ENCODE data around the gene ADM. TPM values are rescaled to one million over a fixed set of nuclear protein-coding genes. Genes with fewer than 3 reads are reported as not detected.
A peak's percentile ranks its signal among the peaks of the same experiment; 100 is the strongest.

Gene ADM
- polyA plus RNA-seq, 3 donors: 9.5 to 224 (median 20.0) TPM

DNA sequence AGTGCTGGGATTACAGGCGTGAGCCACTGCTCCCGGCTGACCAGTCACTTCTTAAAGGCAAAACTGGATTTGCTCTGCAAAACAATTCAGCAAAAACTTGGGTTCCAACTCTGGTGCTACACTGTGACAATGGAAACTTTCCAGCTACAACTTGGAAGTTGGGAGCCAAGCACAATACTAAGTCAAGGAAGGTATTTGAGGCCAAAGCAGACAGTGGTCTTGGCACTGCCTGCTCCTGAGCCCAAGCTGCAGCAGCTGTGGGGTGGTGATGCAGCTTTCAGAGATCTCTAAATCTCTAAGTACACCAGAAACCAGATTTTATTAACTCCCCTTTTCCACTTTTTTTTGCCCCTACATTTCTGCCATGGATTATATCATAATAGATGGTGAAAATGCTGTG is 17.5 kb downstream of the ADM start:
- no peak for DNase-seq
- Histone ChIP-seq H4K20me1 (ENCODE audit: insufficient read depth, low read length) (no peaks in the 10 kb centered on the region), H3K4me1 (ENCODE audit: control insufficient read depth in 1 of 2, insufficient read depth in 2 of 2, low read length in 2 of 2) (peaks cover 13 to 16% of the 10 kb centered on the region in 2 donors), H3K9ac (ENCODE audit: insufficient read depth, low read length, poor library complexity, severe bottlenecking) (no peak overlapping the region), H3K4me2 (replicated peaks; ENCODE audit: extremely low read depth, low read length, poor library complexity, severe bottlenecking) (no peak overlapping the region), H3K79me2 (ENCODE audit: insufficient read depth, low read length) (no peaks in the 10 kb centered on the region), H3K4me3 (replicated peaks in 1 of 3; ENCODE audit: low read depth in 2 of 3, low read length in 3 of 3) (no peak overlapping the region), H3K36me3 (replicated peaks in 1 of 2; ENCODE audit: control insufficient read depth in 1 of 2, insufficient read depth in 2 of 2, low read length in 2 of 2) (no peaks in the 10 kb centered on the region), H3K27me3 (ENCODE audit: control insufficient read depth in 2 of 2, insufficient read depth in 2 of 2, low read length in 2 of 2) (no peaks in the 10 kb centered on the region), H3K27ac (ENCODE audit: low read depth in 1 of 2, low read length in 2 of 2) (no peak overlapping the region), H2AFZ (ENCODE audit: insufficient read depth, low read depth, low read length, poor library complexity, severe bottlenecking) (no peak overlapping the region), H3K9me3 (replicated peaks in 1 of 2; ENCODE audit: control insufficient read depth in 1 of 2, insufficient read depth in 1 of 2, low read length in 2 of 2) (no peaks in the 10 kb centered on the region)
- peaks cover 20% of the 10 kb centered on the region for H3K4me1 Mint-ChIP-seq
- H3K9me3 Mint-ChIP-seq: peaks cover 0 to 2% (median 0%) of the 10 kb centered on the region in 7 donors
- no peak overlapping the region for H3K4me3 Mint-ChIP-seq
- no peaks in the 10 kb centered on the region for H3K36me3 Mint-ChIP-seq
- H3K27me3 Mint-ChIP-seq (ENCODE audit: low read depth in 3 of 3): peaks cover 0 to 7% (median 0%) of the 10 kb centered on the region in 3 donors
- WGBS (ENCODE audit: insufficient coverage): 100% methylated on average over 2 of the region's 2 CpGs
- TF ChIP-seq, protein P1, sequence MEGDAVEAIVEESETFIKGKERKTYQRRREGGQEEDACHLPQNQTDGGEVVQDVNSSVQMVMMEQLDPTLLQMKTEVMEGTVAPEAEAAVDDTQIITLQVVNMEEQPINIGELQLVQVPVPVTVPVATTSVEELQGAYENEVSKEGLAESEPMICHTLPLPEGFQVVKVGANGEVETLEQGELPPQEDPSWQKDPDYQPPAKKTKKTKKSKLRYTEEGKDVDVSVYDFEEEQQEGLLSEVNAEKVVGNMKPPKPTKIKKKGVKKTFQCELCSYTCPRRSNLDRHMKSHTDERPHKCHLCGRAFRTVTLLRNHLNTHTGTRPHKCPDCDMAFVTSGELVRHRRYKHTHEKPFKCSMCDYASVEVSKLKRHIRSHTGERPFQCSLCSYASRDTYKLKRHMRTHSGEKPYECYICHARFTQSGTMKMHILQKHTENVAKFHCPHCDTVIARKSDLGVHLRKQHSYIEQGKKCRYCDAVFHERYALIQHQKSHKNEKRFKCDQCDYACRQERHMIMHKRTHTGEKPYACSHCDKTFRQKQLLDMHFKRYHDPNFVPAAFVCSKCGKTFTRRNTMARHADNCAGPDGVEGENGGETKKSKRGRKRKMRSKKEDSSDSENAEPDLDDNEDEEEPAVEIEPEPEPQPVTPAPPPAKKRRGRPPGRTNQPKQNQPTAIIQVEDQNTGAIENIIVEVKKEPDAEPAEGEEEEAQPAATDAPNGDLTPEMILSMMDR (IDR thresholded peaks at IDR 0.05): no peak
- peak overlapping the region in 4 of 7 donors; percentile 31 to 75 (median 60) for H3K27ac Mint-ChIP-seq
- intact Hi-C loops (cut with micrococcal nuclease): loop anchor here (5.0 to 10.0 kb wide), 4 partner anchors 110 to 565 kb away; no protein-coding TSS in a partner anchor

DNA sequence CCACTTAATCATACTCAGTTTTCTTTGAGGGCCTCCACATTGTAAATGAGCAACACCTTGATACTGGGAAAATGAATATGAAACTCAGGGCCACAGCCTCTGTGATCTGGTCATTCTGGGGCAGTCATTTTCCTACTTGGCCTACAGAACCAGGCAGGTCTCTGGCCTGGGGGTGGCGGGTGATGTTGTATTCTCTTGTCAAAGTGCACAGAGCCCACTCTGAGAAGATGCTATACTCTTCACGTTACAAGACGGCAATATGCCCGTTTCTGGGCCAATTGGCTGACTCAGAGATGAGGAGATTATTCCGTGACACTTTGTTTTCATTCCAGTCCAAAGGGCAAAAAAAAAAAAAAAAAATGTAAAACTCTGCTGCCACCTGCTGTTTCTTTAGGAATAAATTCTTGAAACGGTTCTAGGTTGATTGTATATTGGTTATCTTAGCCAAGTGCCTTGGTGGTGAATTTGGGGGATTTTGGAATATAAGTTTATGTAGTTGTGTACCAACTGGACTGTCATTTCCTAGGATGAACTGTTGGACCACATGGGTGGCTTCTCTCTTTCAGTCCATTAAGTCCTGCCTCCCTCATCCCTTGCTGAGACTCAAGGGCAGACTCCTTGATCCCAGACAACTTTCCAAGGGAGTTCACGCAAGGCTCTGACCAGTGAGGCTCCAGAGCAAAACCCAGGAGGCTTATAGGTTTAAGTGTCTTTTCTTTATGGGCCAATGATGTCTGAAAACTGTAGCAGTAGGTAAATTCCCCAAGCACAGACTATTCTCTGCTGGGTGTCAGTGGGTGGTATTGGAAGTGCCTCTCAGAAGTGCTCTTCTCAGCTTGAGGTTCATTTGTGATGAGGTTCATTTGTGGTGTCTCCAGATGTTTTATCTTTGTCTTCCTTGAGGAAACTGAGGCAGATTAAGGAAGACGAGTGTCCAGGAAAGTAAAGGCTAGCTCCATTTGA is 18.2 kb downstream of the ADM start:
- Mint-ChIP-seq H3K9me3 (peaks cover 0 to 2% (median 0%) of the 10 kb centered on the region in 7 donors), H3K36me3 (no peaks in the 10 kb centered on the region), H3K27ac (peak overlapping the region in 4 of 7 donors; percentile 58 to 75 (median 67)), H3K4me1 (peaks cover 27% of the 10 kb centered on the region), H3K27me3 (ENCODE audit: low read depth in 3 of 3) (peaks cover 0 to 7% (median 0%) of the 10 kb centered on the region in 3 donors), H3K4me3 (no peak overlapping the region)
- H3K9ac ChIP-seq (ENCODE audit: insufficient read depth, low read length, poor library complexity, severe bottlenecking): no peak overlapping the region
- H4K20me1 ChIP-seq (ENCODE audit: insufficient read depth, low read length): no peaks in the 10 kb centered on the region
- TF ChIP-seq, protein P1 (IDR thresholded peaks at IDR 0.05): peak; percentile 69
- peak; percentile 49 to 70 (median 68) for DNase-seq
- no peaks in the 10 kb centered on the region for H3K27me3 ChIP-seq (ENCODE audit: control insufficient read depth in 2 of 2, insufficient read depth in 2 of 2, low read length in 2 of 2)
- no peaks in the 10 kb centered on the region for H3K36me3 ChIP-seq (replicated peaks in 1 of 2; ENCODE audit: control insufficient read depth in 1 of 2, insufficient read depth in 2 of 2, low read length in 2 of 2)
- no peaks in the 10 kb centered on the region for H3K9me3 ChIP-seq (replicated peaks in 1 of 2; ENCODE audit: control insufficient read depth in 1 of 2, insufficient read depth in 1 of 2, low read length in 2 of 2)
- no peak overlapping the region for H3K27ac ChIP-seq (ENCODE audit: low read depth in 1 of 2, low read length in 2 of 2)
- H3K4me3 ChIP-seq (replicated peaks in 1 of 3; ENCODE audit: low read depth in 2 of 3, low read length in 3 of 3): no peak overlapping the region
- H3K4me1 ChIP-seq (ENCODE audit: control insufficient read depth in 1 of 2, insufficient read depth in 2 of 2, low read length in 2 of 2): peaks cover 20 to 23% of the 10 kb centered on the region in 2 donors
- intact Hi-C loops (cut with micrococcal nuclease): loop anchor here (5.0 to 10.0 kb wide), 4 partner anchors 111 to 566 kb away; no protein-coding TSS in a partner anchor
- WGBS (ENCODE audit: insufficient coverage): 23% methylated on average over 5 of the region's 8 CpGs
- no peak overlapping the region for H3K4me2 ChIP-seq (replicated peaks; ENCODE audit: extremely low read depth, low read length, poor library complexity, severe bottlenecking)
- no peaks in the 10 kb centered on the region for H3K79me2 ChIP-seq (ENCODE audit: insufficient read depth, low read length)
- no peak overlapping the region for H2AFZ ChIP-seq (ENCODE audit: insufficient read depth, low read depth, low read length, poor library complexity, severe bottlenecking)

Data from CD14-positive monocyte (primary cell).